ENCODE data around the gene MYO3B. TPM values are rescaled to one million over a fixed set of nuclear protein-coding genes. Genes with fewer than 3 reads are reported as not detected.

MYO3B gene
- total and polyA plus RNA-seq, 4 experiments from 2014 or later: not detected

DNA sequence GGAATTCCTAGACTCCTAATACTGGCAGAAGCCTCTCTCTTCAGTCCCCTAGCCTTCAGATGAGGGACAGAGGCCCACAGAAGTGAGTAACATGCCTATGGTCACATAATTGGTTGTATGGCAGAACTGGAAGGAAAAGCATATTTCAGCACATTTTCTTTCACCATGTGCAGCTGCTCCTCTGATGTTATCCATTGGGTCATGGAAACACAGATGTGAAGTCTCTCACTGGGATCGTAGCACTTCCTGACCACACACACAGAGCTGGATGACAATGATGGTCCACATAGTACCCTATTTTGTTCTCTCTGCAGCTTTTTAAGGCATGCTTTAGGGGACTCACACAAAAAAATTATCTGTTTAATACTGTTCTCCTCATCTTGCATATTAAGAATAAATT is 24.5 kb downstream of the MYO3B start:
- H3K9me3 ChIP-seq (ENCODE audit: control insufficient read depth in 1 of 2, low read length in 2 of 2): no peaks in the 10 kb centered on the region
- no peaks in the 10 kb centered on the region for H3K36me3 ChIP-seq (ENCODE audit: insufficient read depth, low read length)
- no peaks in the 10 kb centered on the region for H3K4me1 ChIP-seq (ENCODE audit: insufficient read depth, low read length)
- H3K4me3 ChIP-seq (ENCODE audit: low read length in 2 of 2): no peak overlapping the region
- H3K36me3 Mint-ChIP-seq: no peaks in the 10 kb centered on the region
- no peaks in the 10 kb centered on the region for H3K4me1 Mint-ChIP-seq
- no peak overlapping the region for H3K27ac ChIP-seq (ENCODE audit: low read depth, low read length)
- ChIA-PET CTCF (ENCODE audit: partially characterized antibody) (no interaction called here), POLR2A (ENCODE audit: partially characterized antibody) (no interaction called here)
- H3K27me3 Mint-ChIP-seq: peaks cover 16 to 21% of the 10 kb centered on the region in 2 donors
- no peak overlapping the region for H3K4me3 Mint-ChIP-seq
- no peak overlapping the region for H3K27ac Mint-ChIP-seq
- H3K27me3 ChIP-seq (ENCODE audit: insufficient read depth, low read length): no peaks in the 10 kb centered on the region
- intact Hi-C loops (cut with micrococcal nuclease): no loop called here
- no peak for DNase-seq
- H3K9me3 Mint-ChIP-seq: peaks cover 0 to 6% (median 0%) of the 10 kb centered on the region in 8 donors

DNA sequence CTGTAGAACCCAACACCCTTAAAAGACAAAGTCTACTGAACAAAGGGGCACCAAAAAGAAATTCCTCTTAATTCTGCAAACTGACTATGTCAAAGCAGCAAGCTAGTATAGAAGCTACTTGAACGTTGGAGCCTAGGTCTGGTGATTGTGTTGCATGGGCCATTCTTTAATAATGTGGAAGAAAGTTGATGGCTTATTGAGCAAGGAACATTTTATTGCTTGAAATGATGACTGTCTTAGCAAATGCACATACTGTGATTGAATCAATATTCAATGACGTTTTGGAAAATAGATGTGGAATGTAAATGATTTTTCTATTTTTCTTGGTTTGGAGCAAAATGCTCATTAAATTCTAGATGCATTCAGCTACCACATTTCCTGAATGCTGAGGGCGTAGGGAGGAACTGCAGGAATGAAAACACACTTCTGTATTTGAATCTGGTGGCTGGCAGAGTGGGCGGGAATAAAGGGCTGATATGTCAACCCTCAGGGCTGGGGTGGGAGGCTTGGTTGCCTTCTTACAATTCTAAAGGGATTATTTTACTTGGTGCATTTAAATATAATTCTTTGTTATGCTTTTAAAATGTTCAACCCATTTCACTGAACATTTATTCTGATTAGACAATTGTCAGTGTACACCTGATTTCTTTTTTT is 26.5 kb downstream of the MYO3B start:
- Histone ChIP-seq H3K4me3 (ENCODE audit: low read length in 2 of 2) (no peak overlapping the region), H3K27me3 (ENCODE audit: insufficient read depth, low read length) (no peaks in the 10 kb centered on the region), H3K36me3 (ENCODE audit: insufficient read depth, low read length) (no peaks in the 10 kb centered on the region), H3K4me1 (ENCODE audit: insufficient read depth, low read length) (no peaks in the 10 kb centered on the region), H3K9me3 (ENCODE audit: control insufficient read depth in 1 of 2, low read length in 2 of 2) (no peaks in the 10 kb centered on the region), H3K27ac (ENCODE audit: low read depth, low read length) (no peak overlapping the region)
- peaks cover 0 to 6% (median 0%) of the 10 kb centered on the region in 8 donors for H3K9me3 Mint-ChIP-seq
- CTCF ChIA-PET (ENCODE audit: partially characterized antibody): no interaction called here
- peaks cover 8 to 17% of the 10 kb centered on the region in 2 donors for H3K27me3 Mint-ChIP-seq
- POLR2A ChIA-PET (ENCODE audit: partially characterized antibody): no interaction called here
- intact Hi-C loops (cut with micrococcal nuclease): no loop called here
- no peak overlapping the region for H3K27ac Mint-ChIP-seq
- no peaks in the 10 kb centered on the region for H3K4me1 Mint-ChIP-seq
- no peak for DNase-seq
- no peaks in the 10 kb centered on the region for H3K36me3 Mint-ChIP-seq
- H3K4me3 Mint-ChIP-seq: no peak overlapping the region

DNA sequence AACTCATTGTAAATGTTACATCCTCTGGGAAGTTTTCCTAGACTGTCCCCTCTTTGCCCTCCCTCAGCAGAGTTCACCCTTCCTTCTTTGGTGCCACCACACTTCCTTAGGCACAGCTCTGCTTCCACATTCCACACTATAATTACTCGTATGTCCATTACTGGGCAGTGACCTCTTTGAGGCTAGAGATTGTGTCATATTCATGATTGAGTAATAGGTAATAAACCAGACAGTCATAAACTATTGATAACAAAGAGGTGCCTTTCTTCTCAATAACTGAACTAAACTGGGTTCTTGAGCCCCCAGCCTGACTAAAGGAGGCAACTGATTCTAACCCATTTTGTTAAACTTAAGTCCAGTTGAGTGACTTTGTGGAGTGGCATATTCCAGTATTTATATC is 28.3 kb downstream of the MYO3B start:
- DNase-seq: no peak
- H3K36me3 Mint-ChIP-seq: no peaks in the 10 kb centered on the region
- H3K27ac Mint-ChIP-seq: no peak overlapping the region
- peaks cover 7 to 15% of the 10 kb centered on the region in 2 donors for H3K27me3 Mint-ChIP-seq
- peaks cover 0 to 6% (median 0%) of the 10 kb centered on the region in 8 donors for H3K9me3 Mint-ChIP-seq
- no peaks in the 10 kb centered on the region for H3K4me1 Mint-ChIP-seq
- H3K27ac ChIP-seq (ENCODE audit: low read depth, low read length): no peak overlapping the region
- H3K4me1 ChIP-seq (ENCODE audit: insufficient read depth, low read length): no peaks in the 10 kb centered on the region
- no peak overlapping the region for H3K4me3 Mint-ChIP-seq
- intact Hi-C loops (cut with micrococcal nuclease): no loop called here
- H3K36me3 ChIP-seq (ENCODE audit: insufficient read depth, low read length): no peaks in the 10 kb centered on the region
- ChIA-PET POLR2A (ENCODE audit: partially characterized antibody) (no interaction called here), CTCF (ENCODE audit: partially characterized antibody) (no interaction called here)
- no peak overlapping the region for H3K4me3 ChIP-seq (ENCODE audit: low read length in 2 of 2)
- H3K9me3 ChIP-seq (ENCODE audit: control insufficient read depth in 1 of 2, low read length in 2 of 2): no peaks in the 10 kb centered on the region
- no peaks in the 10 kb centered on the region for H3K27me3 ChIP-seq (ENCODE audit: insufficient read depth, low read length)

DNA sequence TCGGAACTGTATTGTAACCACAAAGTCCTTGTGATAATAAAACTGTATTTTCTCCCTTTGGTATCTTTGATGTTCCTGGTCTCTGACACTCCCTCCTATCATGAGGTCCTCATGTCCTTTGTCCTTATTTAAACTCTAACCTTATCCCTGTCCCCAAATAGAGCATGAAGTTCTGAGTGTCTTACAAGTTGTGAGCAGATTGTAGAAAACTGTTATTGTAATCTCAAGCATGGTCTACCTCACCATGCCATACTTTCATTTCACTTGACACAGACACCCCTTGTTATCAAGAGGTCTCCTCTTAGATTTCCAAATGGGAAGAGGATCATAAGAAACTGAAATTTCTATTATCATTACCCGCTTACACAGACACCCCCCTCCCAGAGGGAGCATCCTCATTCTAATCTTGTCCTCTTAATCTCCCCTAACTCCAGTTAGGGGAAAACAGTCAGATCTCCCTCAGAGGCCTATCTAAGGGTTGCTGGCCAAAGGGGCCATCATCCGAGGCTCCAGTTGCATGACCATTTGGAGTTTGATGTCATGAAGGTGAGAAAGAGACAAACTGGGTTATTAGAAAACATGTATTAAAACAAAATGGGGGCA is 29.0 kb downstream of the MYO3B start:
- Mint-ChIP-seq H3K27me3 (peaks cover 9 to 13% of the 10 kb centered on the region in 2 donors), H3K4me3 (no peak overlapping the region), H3K9me3 (peaks cover 0 to 6% (median 0%) of the 10 kb centered on the region in 8 donors), H3K4me1 (no peaks in the 10 kb centered on the region), H3K27ac (no peak overlapping the region), H3K36me3 (no peaks in the 10 kb centered on the region)
- no peaks in the 10 kb centered on the region for H3K36me3 ChIP-seq (ENCODE audit: insufficient read depth, low read length)
- CTCF ChIA-PET (ENCODE audit: partially characterized antibody): no interaction called here
- no peaks in the 10 kb centered on the region for H3K4me1 ChIP-seq (ENCODE audit: insufficient read depth, low read length)
- H3K4me3 ChIP-seq (ENCODE audit: low read length in 2 of 2): no peak overlapping the region
- POLR2A ChIA-PET (ENCODE audit: partially characterized antibody): no interaction called here
- H3K27ac ChIP-seq (ENCODE audit: low read depth, low read length): no peak overlapping the region
- no peaks in the 10 kb centered on the region for H3K27me3 ChIP-seq (ENCODE audit: insufficient read depth, low read length)
- H3K9me3 ChIP-seq (ENCODE audit: control insufficient read depth in 1 of 2, low read length in 2 of 2): no peaks in the 10 kb centered on the region
- no peak for DNase-seq
- intact Hi-C loops (cut with micrococcal nuclease): no loop called here

GRCh38 chr2:170207901-170208300 is 30.0 kb downstream of the MYO3B start:
- H3K27me3 Mint-ChIP-seq: peaks cover 9 to 13% of the 10 kb centered on the region in 2 donors
- no peaks in the 10 kb centered on the region for H3K4me1 Mint-ChIP-seq

DNA sequence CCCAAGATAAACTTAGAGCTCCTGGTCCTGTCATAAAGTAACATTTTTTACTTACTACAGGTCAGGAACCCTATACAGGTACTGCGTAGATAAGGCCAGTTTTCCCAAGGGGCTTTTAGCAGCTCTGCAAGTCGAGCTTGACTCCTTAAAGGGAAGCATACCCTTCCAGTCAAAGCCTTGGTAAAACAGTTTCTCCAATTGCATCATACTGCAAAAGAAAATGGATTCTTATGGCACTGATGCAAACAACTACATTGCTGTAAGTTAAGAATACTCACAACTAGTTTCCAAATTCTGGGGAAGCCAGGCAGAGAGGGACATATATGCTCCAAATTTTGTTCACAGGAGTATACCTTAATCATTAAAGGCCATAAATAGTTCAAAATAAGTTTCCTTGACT is 31.0 kb downstream of the MYO3B start:
- Mint-ChIP-seq H3K9me3 (peaks cover 0 to 6% (median 0%) of the 10 kb centered on the region in 8 donors), H3K4me3 (no peak overlapping the region), H3K36me3 (no peaks in the 10 kb centered on the region), H3K27me3 (peaks cover 9 to 18% of the 10 kb centered on the region in 2 donors), H3K27ac (no peak overlapping the region), H3K4me1 (no peaks in the 10 kb centered on the region)
- Histone ChIP-seq H3K27me3 (ENCODE audit: insufficient read depth, low read length) (no peaks in the 10 kb centered on the region), H3K4me1 (ENCODE audit: insufficient read depth, low read length) (no peaks in the 10 kb centered on the region), H3K36me3 (ENCODE audit: insufficient read depth, low read length) (no peaks in the 10 kb centered on the region), H3K4me3 (ENCODE audit: low read length in 2 of 2) (no peak overlapping the region), H3K9me3 (ENCODE audit: control insufficient read depth in 1 of 2, low read length in 2 of 2) (no peaks in the 10 kb centered on the region), H3K27ac (ENCODE audit: low read depth, low read length) (no peak overlapping the region)
- CTCF ChIA-PET (ENCODE audit: partially characterized antibody): no interaction called here
- no peak for DNase-seq
- intact Hi-C loops (cut with micrococcal nuclease): no loop called here
- POLR2A ChIA-PET (ENCODE audit: partially characterized antibody): no interaction called here

More at GRCh38 chr2:170207901-170208300, 30.0 kb downstream of the MYO3B start:
- no peak for DNase-seq
- no peak overlapping the region for H3K27ac Mint-ChIP-seq
- Histone ChIP-seq H3K27me3 (ENCODE audit: insufficient read depth, low read length) (no peaks in the 10 kb centered on the region), H3K9me3 (ENCODE audit: control insufficient read depth in 1 of 2, low read length in 2 of 2) (no peaks in the 10 kb centered on the region), H3K27ac (ENCODE audit: low read depth, low read length) (no peak overlapping the region), H3K4me3 (ENCODE audit: low read length in 2 of 2) (no peak overlapping the region), H3K36me3 (ENCODE audit: insufficient read depth, low read length) (no peaks in the 10 kb centered on the region), H3K4me1 (ENCODE audit: insufficient read depth, low read length) (no peaks in the 10 kb centered on the region)
- ChIA-PET POLR2A (ENCODE audit: partially characterized antibody) (no interaction called here), CTCF (ENCODE audit: partially characterized antibody) (no interaction called here)
- no peak overlapping the region for H3K4me3 Mint-ChIP-seq
- no peaks in the 10 kb centered on the region for H3K36me3 Mint-ChIP-seq
- peaks cover 0 to 6% (median 0%) of the 10 kb centered on the region in 8 donors for H3K9me3 Mint-ChIP-seq
- intact Hi-C loops (cut with micrococcal nuclease): no loop called here

- no peak overlapping the region for H3K27ac ChIP-seq (ENCODE audit: low read depth, low read length)
- H3K36me3 Mint-ChIP-seq: no peaks in the 10 kb centered on the region
- H3K27me3 ChIP-seq (ENCODE audit: insufficient read depth, low read length): no peaks in the 10 kb centered on the region
- H3K9me3 Mint-ChIP-seq: no peaks in the 10 kb centered on the region
- no peak for DNase-seq
- no peak overlapping the region for H3K27ac Mint-ChIP-seq
- H3K4me1 ChIP-seq (ENCODE audit: insufficient read depth, low read length): no peaks in the 10 kb centered on the region
- no peaks in the 10 kb centered on the region for H3K4me1 Mint-ChIP-seq
- ChIA-PET POLR2A (ENCODE audit: partially characterized antibody) (no interaction called here), CTCF (ENCODE audit: partially characterized antibody) (no interaction called here)
- H3K9me3 ChIP-seq (ENCODE audit: control insufficient read depth in 1 of 2, low read length in 2 of 2): no peaks in the 10 kb centered on the region
- peaks cover 2 to 5% of the 10 kb centered on the region in 2 donors for H3K27me3 Mint-ChIP-seq
- intact Hi-C loops (cut with micrococcal nuclease): no loop called here
- H3K4me3 Mint-ChIP-seq: no peak overlapping the region
- no peak overlapping the region for H3K4me3 ChIP-seq (ENCODE audit: low read length in 2 of 2)
- H3K36me3 ChIP-seq (ENCODE audit: insufficient read depth, low read length): no peaks in the 10 kb centered on the region
Measured at GRCh38 chr2:170212625-170213280, 34.8 kb downstream of the MYO3B start.

Measured in CD4-positive, alpha-beta memory T cell (primary cell).